ENCODE results near the gene BNC2. TPM values are rescaled to one million over a fixed set of nuclear protein-coding genes. Genes with fewer than 3 reads are reported as not detected.

The BNC2 gene
- total RNA-seq, 6 experiments from 2014 or later = 0.22 to 0.80 (median 0.36) TPM

- no peaks in the 10 kb centered on the region for H3K9me3 ChIP-seq
- no peaks in the 10 kb centered on the region for H3K4me1 ChIP-seq
- no peak overlapping the region for H3K27ac ChIP-seq
- 85% methylated on average over 6 of the region's 9 CpGs for WGBS (ENCODE audit: insufficient coverage, low coverage, low lambda C conversion rate, missing lambda C conversion rate)
- no peaks in the 10 kb centered on the region for H3K36me3 ChIP-seq
- intact Hi-C loops (cut with DNase I) = no loop called here
- no peaks in the 10 kb centered on the region for H3K27me3 ChIP-seq
- no peak overlapping the region for H3K4me3 ChIP-seq
- no peak for ATAC-seq
- TF ChIP-seq POLR2A (IDR thresholded peaks at IDR 0.05) (no peak), CTCF (IDR thresholded peaks at IDR 0.05) (no peak)
- DNase-seq = no peak
Observed at GRCh38 chr9:16367605-16368231, 502.8 kb downstream of the BNC2 start.

DNA sequence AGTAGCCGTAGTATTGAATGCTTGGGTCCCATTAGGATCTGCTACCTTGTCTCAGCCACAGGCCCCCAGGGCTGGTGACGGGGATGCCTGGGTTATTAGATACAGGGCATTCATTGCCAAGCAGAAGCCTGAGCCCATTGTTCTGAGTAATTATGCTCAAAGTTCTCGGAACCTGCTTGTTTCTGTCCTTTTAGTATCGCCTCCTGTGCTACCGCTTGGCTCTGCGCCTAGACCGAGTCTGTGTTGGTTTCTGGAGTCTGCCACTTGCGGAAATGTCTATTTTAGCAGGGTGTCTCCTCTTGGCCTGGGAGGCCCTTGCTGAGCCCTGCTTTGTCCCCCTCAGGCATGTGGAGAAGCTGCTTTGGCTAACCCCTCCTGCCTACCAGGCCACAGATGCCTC lies 506.1 kb downstream of the BNC2 start:
- ATAC-seq (no peak), DNase-seq (no peak)
- 78% methylated on average over 8 of the region's 8 CpGs for WGBS (ENCODE audit: insufficient coverage, low coverage, low lambda C conversion rate, missing lambda C conversion rate)

GRCh38 chr9:16363916-16364315 lies 506.6 kb downstream of the BNC2 start:
- H3K4me1 ChIP-seq = no peaks in the 10 kb centered on the region
- H3K4me3 ChIP-seq = no peak overlapping the region
- no peaks in the 10 kb centered on the region for H3K9me3 ChIP-seq
- no peak overlapping the region for H3K27ac ChIP-seq
- WGBS (ENCODE audit: insufficient coverage, low coverage, low lambda C conversion rate, missing lambda C conversion rate) = 66% methylated on average over 5 of the region's 5 CpGs
- H3K36me3 ChIP-seq = no peaks in the 10 kb centered on the region
- DNase-seq (no peak), ATAC-seq (no peak)
- intact Hi-C loops (cut with DNase I) = no loop called here
- no peak for TF ChIP-seq CTCF (IDR thresholded peaks at IDR 0.05)
- TF ChIP-seq POLR2A (IDR thresholded peaks at IDR 0.05) = no peak
- no peaks in the 10 kb centered on the region for H3K27me3 ChIP-seq

More for the DNA sequence above, 506.1 kb downstream of the BNC2 start:
- Histone ChIP-seq H3K4me3 (no peak overlapping the region), H3K4me1 (no peaks in the 10 kb centered on the region), H3K27me3 (no peaks in the 10 kb centered on the region), H3K36me3 (no peaks in the 10 kb centered on the region), H3K9me3 (no peaks in the 10 kb centered on the region), H3K27ac (no peak overlapping the region)
- TF ChIP-seq POLR2A (IDR thresholded peaks at IDR 0.05) (no peak), CTCF (IDR thresholded peaks at IDR 0.05) (no peak)
- intact Hi-C loops (cut with DNase I) = no loop called here

- no peaks in the 10 kb centered on the region for H3K9me3 ChIP-seq
- no peak for ATAC-seq
Observed at GRCh38 chr9:16363073-16363781, 507.2 kb downstream of the BNC2 start.

More at GRCh38 chr9:16363073-16363781, 507.2 kb downstream of the BNC2 start:
- H3K4me1 ChIP-seq = no peaks in the 10 kb centered on the region
- no peak overlapping the region for H3K4me3 ChIP-seq
- DNase-seq = no peak
- intact Hi-C loops (cut with DNase I) = no loop called here
- no peak overlapping the region for H3K27ac ChIP-seq
- H3K27me3 ChIP-seq = no peaks in the 10 kb centered on the region
- TF ChIP-seq POLR2A (IDR thresholded peaks at IDR 0.05) (no peak), CTCF (IDR thresholded peaks at IDR 0.05) (no peak)
- WGBS (ENCODE audit: insufficient coverage, low coverage, low lambda C conversion rate, missing lambda C conversion rate) = 77% methylated on average over 7 of the region's 8 CpGs
- no peaks in the 10 kb centered on the region for H3K36me3 ChIP-seq

Data from right lobe of liver (tissue), 6 donors.